DOHH2 (cell line): ENCODE data around the gene CAMTA1.

ENCODE experiments used
- EZH2phosphoT487 ChIP-seq: fragments of 200-600 bp; sonication (generic); IDR thresholded peaks from 2 replicates; pipeline ENCODE4 v1.6.1; 2017; ENCODE audit warnings: borderline replicate concordance, mild to moderate bottlenecking, antibody characterized with exemption, low read length, moderate library complexity, mixed read lengths
- TF ChIP-seq, protein P1 (sequence below): fragments of 200-600 bp; sonication (generic); IDR thresholded peaks from one replicate; pipeline ENCODE4 v1.5.1; 2014; ENCODE audit warnings: antibody characterized with exemption, mild to moderate bottlenecking, low read depth, low read length; ENCODE audit not compliant: poor library complexity, severe bottlenecking

GRCh38 chr1:7100479-7100878 lies 315.2 kb downstream of the CAMTA1 start:
- TF ChIP-seq, protein P1, sequence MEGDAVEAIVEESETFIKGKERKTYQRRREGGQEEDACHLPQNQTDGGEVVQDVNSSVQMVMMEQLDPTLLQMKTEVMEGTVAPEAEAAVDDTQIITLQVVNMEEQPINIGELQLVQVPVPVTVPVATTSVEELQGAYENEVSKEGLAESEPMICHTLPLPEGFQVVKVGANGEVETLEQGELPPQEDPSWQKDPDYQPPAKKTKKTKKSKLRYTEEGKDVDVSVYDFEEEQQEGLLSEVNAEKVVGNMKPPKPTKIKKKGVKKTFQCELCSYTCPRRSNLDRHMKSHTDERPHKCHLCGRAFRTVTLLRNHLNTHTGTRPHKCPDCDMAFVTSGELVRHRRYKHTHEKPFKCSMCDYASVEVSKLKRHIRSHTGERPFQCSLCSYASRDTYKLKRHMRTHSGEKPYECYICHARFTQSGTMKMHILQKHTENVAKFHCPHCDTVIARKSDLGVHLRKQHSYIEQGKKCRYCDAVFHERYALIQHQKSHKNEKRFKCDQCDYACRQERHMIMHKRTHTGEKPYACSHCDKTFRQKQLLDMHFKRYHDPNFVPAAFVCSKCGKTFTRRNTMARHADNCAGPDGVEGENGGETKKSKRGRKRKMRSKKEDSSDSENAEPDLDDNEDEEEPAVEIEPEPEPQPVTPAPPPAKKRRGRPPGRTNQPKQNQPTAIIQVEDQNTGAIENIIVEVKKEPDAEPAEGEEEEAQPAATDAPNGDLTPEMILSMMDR = no peak
- TF ChIP-seq EZH2phosphoT487 = no peak
